ENCODE data around the gene CLIP3. TPM values are rescaled to one million over a fixed set of nuclear protein-coding genes. Genes with fewer than 3 reads are reported as not detected.

Gene CLIP3
- total and polyA plus RNA-seq, 12 donors, result 1.3 to 20.1 (median 7.8) TPM

GRCh38 chr19:36059180-36059910 is 26.7 kb upstream of the CLIP3 start:
- 90 to 95% (median 94%) methylated on average over 5 to 6 of the region's 6 CpGs for WGBS, 4 donors
- no peak for DNase-seq
- Histone ChIP-seq H3K9me3 (replicated peaks in 1 of 3) (no peaks in the 10 kb centered on the region), H3K4me1 (replicated peaks in 1 of 2) (peaks cover 0 to 9% of the 10 kb centered on the region in 2 donors), H3K27ac (no peak overlapping the region), H3K36me3 (replicated peaks in 1 of 2) (no peaks in the 10 kb centered on the region), H3K27me3 (no peaks in the 10 kb centered on the region), H3K4me3 (no peak overlapping the region)
- TF ChIP-seq CTCF (IDR thresholded peaks at IDR 0.05), result no peak
- no peak for TF ChIP-seq POLR2A (IDR thresholded peaks at IDR 0.05)
- intact Hi-C loops (cut with DNase I), result loop anchor here in 1 of 2 donors (5.0 kb wide), 1 partner anchor 113 kb away; no protein-coding TSS in a partner anchor

GRCh38 chr19:36058481-36059179 is 26.0 kb upstream of the CLIP3 start:
- Histone ChIP-seq H3K27ac (no peak overlapping the region), H3K4me1 (replicated peaks in 1 of 2) (peaks cover 0 to 9% of the 10 kb centered on the region in 2 donors), H3K27me3 (no peaks in the 10 kb centered on the region), H3K4me3 (no peak overlapping the region), H3K9me3 (replicated peaks in 1 of 3) (no peaks in the 10 kb centered on the region), H3K36me3 (replicated peaks in 1 of 2) (no peaks in the 10 kb centered on the region)
- no peak for TF ChIP-seq POLR2A (IDR thresholded peaks at IDR 0.05)
- TF ChIP-seq CTCF (IDR thresholded peaks at IDR 0.05), result no peak
- no peak for DNase-seq
- intact Hi-C loops (cut with DNase I), result loop anchor here in 1 of 2 donors (5.0 kb wide), 1 partner anchor 114 kb away; no protein-coding TSS in a partner anchor
- WGBS, 4 donors, result 91 to 99% (median 95%) methylated on average over 9 to 12 of the region's 12 CpGs

- no peak for TF ChIP-seq POLR2A (IDR thresholded peaks at IDR 0.05)
- no peak for TF ChIP-seq CTCF (IDR thresholded peaks at IDR 0.05)
- 1 to 2% (median 1%) methylated on average over 32 to 76 of the region's 76 CpGs for WGBS, 4 donors
- Histone ChIP-seq H3K9me3 (replicated peaks in 1 of 3) (no peaks in the 10 kb centered on the region), H3K36me3 (replicated peaks in 1 of 2) (no peaks in the 10 kb centered on the region), H3K4me3 (peak within 1 kb of the TSS; percentile 15 to 75 (median 41)), H3K27me3 (no peaks in the 10 kb centered on the region), H3K4me1 (replicated peaks in 1 of 2) (peaks cover 0 to 9% of the 10 kb centered on the region in 2 donors), H3K27ac (peak within 1 kb of the TSS; percentile 90 to 99 (median 94))
- intact Hi-C loops (cut with DNase I), result loop anchor here in 1 of 2 donors (5.0 kb wide), 2 partner anchors 43 to 117 kb away; partner anchors contain the start of gene ALKBH6
- peak; percentile 92 to 96 (median 94) for DNase-seq
Measured at GRCh38 chr19:36054733-36055686, 22.3 kb upstream of the CLIP3 start, which contains the start of gene WDR62. Gene WDR62 (plus strand): TSS chr19:36054897. CDS start chr19:36054972, 75 bp downstream.

Data from adrenal gland (tissue), 12 donors.